Keratinocyte (primary cell): ENCODE data around the gene CCDC60. TPM values are rescaled to one million over a fixed set of nuclear protein-coding genes. Genes with fewer than 3 reads are reported as not detected.

Experiments used
- DNase-seq: peaks from one replicate; pipeline ENCODE4 v3.0.0-alpha.2; 2011; ENCODE audit warnings: low read depth, missing footprints, low spot score
- FAIRE-seq: peaks from 2 replicates; lab custom pipeline; 2011; peaks lifted over from hg19 to GRCh38; lab: Jason Lieb, UNC
- H2AFZ ChIP-seq: 2 replicates; pipeline ENCODE4 v1.6.0; 2012; ENCODE audit warnings: low read length, control low read depth, inconsistent platforms; ENCODE audit not compliant: control insufficient read depth
- H3K27ac ChIP-seq: 2 replicates; pipeline ENCODE4 v1.5.1; 2011; ENCODE audit warnings: low read length; ENCODE audit not compliant: control insufficient read depth, insufficient read depth
- H3K27me3 ChIP-seq: 3 replicates; pipeline ENCODE4 v1.6.0; 2011; ENCODE audit warnings: low read length; ENCODE audit not compliant: control insufficient read depth, insufficient read depth; ENCODE audit errors: extremely low read depth
- H3K36me3 ChIP-seq, 2 experiments: 2 replicates in 1 of 2; 3 replicates in 1 of 2; pipeline ENCODE4 v1.5.1; 2011; ENCODE audit warnings: low read length in 2 of 2, mild to moderate bottlenecking in 1 of 2; ENCODE audit not compliant: control insufficient read depth in 2 of 2, insufficient read depth in 2 of 2; ENCODE audit errors: extremely low read depth in 1 of 2
- H3K4me1 ChIP-seq: 3 replicates; pipeline ENCODE4 v1.5.1; 2011; ENCODE audit warnings: low read length; ENCODE audit not compliant: control insufficient read depth, insufficient read depth; ENCODE audit errors: extremely low read depth
- H3K4me2 ChIP-seq: 3 replicates; pipeline ENCODE4 v1.6.0; 2011; ENCODE audit warnings: low read depth, low read length; ENCODE audit not compliant: control insufficient read depth, insufficient read depth; ENCODE audit errors: extremely low read depth
- H3K4me3 ChIP-seq, 3 experiments: fragments of 200-600 bp in 1 of 3; sonication (generic) in 1 of 3; 2 replicates in 2 of 3; 3 replicates in 1 of 3; pipeline ENCODE4 v1.5.1; 2011 to 2016; ENCODE audit warnings: low read length in 3 of 3, mild to moderate bottlenecking in 3 of 3, control low read depth in 2 of 3, inconsistent platforms in 1 of 3, low read depth in 1 of 3, mixed read lengths in 1 of 3, mixed run types in 1 of 3, moderate library complexity in 1 of 3; ENCODE audit not compliant: control insufficient read depth in 2 of 3, insufficient read depth in 2 of 3; ENCODE audit errors: extremely low read depth in 1 of 3
- H3K79me2 ChIP-seq: 2 replicates; pipeline ENCODE4 v1.6.0; 2012; ENCODE audit warnings: low read length; ENCODE audit not compliant: control insufficient read depth, insufficient read depth
- H3K9ac ChIP-seq: 3 replicates; pipeline ENCODE4 v1.6.0; 2011; ENCODE audit warnings: low read length; ENCODE audit not compliant: control insufficient read depth, insufficient read depth; ENCODE audit errors: extremely low read depth
- H3K9me1 ChIP-seq: 3 replicates; pipeline ENCODE4 v1.6.0; 2011; ENCODE audit warnings: low read length; ENCODE audit not compliant: control insufficient read depth, insufficient read depth; ENCODE audit errors: extremely low read depth
- H3K9me3 ChIP-seq: 2 replicates; pipeline ENCODE4 v1.5.1; 2012; ENCODE audit warnings: low read depth, low read length; ENCODE audit not compliant: control insufficient read depth
- H4K20me1 ChIP-seq: 3 replicates; pipeline ENCODE4 v1.6.0; 2011; ENCODE audit warnings: low read length; ENCODE audit not compliant: control insufficient read depth, insufficient read depth; ENCODE audit errors: extremely low read depth
- EZH2 ChIP-seq: IDR thresholded peaks from one replicate; pipeline ENCODE4 v1.6.1; 2012; ENCODE audit warnings: inconsistent platforms, mild to moderate bottlenecking, low read length, moderate library complexity
- dilution Hi-C: fragments of 300-500 bp; cut with MboI; formaldehyde crosslinking; loops from one replicate; pipeline ENCODE4 v1.7.0; 2020; ENCODE audit warnings: low sequenced_read_pairs; ENCODE audit not compliant: extremely low pct_ligation_motif_present
- polyA plus RNA-seq, 5 experiments: library from polyadenylated mRNA; depleted of rRNA in 3 of 5; stranded (reverse) in 3 of 5; stranded (forward) in 1 of 5; unstranded in 1 of 5; fragments of >200 nt; gene quantifications; 1 replicate in 1 of 5; 2 replicates in 3 of 5; 3 replicates in 1 of 5; pipeline versions ENCODE4 v1.2.1 to v1.2.3, GENCODE V29; 2011 to 2012; ENCODE audit warnings: missing spikeins in 2 of 5, low read depth in 1 of 5, low replicate concordance in 1 of 5
- TF ChIP-seq, protein P1 (sequence below), 3 experiments: IDR thresholded peaks in 1 of 3; conservative IDR thresholded peaks in 1 of 3; optimal IDR thresholded peaks in 1 of 3; 2 replicates in 2 of 3; 3 replicates in 1 of 3; pipeline versions ENCODE3 to v1.5.1; 2011; ENCODE audit warnings: low read length in 3 of 3, mild to moderate bottlenecking in 3 of 3, moderate library complexity in 2 of 3, control low read depth in 1 of 3, inconsistent platforms in 1 of 3; ENCODE audit not compliant: insufficient read depth in 2 of 3; ENCODE audit errors: extremely low read depth in 1 of 3

CCDC60 gene
- polyA plus RNA-seq, 1 donor (not counting 4 experiments of a cell fraction or from before 2014, with no cell fraction given) = 0.09 TPM

- dilution Hi-C loops = no loop called here
- FAIRE-seq = no peak
- no peak for TF ChIP-seq EZH2
- TF ChIP-seq, protein P1, sequence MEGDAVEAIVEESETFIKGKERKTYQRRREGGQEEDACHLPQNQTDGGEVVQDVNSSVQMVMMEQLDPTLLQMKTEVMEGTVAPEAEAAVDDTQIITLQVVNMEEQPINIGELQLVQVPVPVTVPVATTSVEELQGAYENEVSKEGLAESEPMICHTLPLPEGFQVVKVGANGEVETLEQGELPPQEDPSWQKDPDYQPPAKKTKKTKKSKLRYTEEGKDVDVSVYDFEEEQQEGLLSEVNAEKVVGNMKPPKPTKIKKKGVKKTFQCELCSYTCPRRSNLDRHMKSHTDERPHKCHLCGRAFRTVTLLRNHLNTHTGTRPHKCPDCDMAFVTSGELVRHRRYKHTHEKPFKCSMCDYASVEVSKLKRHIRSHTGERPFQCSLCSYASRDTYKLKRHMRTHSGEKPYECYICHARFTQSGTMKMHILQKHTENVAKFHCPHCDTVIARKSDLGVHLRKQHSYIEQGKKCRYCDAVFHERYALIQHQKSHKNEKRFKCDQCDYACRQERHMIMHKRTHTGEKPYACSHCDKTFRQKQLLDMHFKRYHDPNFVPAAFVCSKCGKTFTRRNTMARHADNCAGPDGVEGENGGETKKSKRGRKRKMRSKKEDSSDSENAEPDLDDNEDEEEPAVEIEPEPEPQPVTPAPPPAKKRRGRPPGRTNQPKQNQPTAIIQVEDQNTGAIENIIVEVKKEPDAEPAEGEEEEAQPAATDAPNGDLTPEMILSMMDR (optimal IDR thresholded peaks at IDR 0.05 in 1 of 3, IDR thresholded peaks at IDR 0.05 in 1 of 3, conservative IDR thresholded peaks at IDR 0.05 in 1 of 3; ENCODE audit: extremely low read depth in 1 of 3, insufficient read depth in 2 of 3, low read length in 3 of 3) = no peak
- no peaks in the 10 kb centered on the region for H3K9me1 ChIP-seq
- no peak overlapping the region for H3K4me2 ChIP-seq
- no peak for DNase-seq
- H3K27ac ChIP-seq = no peak overlapping the region
- H3K9ac ChIP-seq = no peak overlapping the region
- H3K79me2 ChIP-seq = no peaks in the 10 kb centered on the region
- no peaks in the 10 kb centered on the region for H4K20me1 ChIP-seq
- H3K4me3 ChIP-seq = no peak overlapping the region
- no peaks in the 10 kb centered on the region for H3K27me3 ChIP-seq
- H2AFZ ChIP-seq = no peak overlapping the region
- no peaks in the 10 kb centered on the region for H3K4me1 ChIP-seq
- no peaks in the 10 kb centered on the region for H3K9me3 ChIP-seq
- no peaks in the 10 kb centered on the region for H3K36me3 ChIP-seq
Measured at GRCh38 chr12:119341988-119342387, 7.5 kb downstream of the CCDC60 start.

DNA sequence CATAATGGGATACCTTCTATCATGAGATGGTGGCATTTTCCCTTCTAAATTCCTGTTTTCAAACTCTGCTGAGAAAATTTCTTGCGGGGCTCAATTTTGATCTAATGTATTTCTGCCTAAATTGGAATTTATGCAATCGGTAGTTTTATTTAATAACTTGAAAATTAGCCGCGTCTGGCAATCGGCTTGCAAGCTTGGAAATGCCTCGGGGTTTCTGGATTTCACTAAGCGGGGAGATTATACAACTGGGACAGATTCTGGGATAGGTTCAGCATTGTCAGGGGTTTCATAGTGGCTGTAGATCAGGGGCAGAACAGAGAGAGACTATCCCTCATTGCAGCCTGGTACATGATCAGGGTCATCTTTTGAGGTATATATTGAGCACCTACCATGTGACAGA lies 8.6 kb downstream of the CCDC60 start:
- FAIRE-seq = no peak
- H3K36me3 ChIP-seq = no peaks in the 10 kb centered on the region
- no peaks in the 10 kb centered on the region for H3K79me2 ChIP-seq
- dilution Hi-C loops = no loop called here
- H3K4me3 ChIP-seq = no peak overlapping the region
- H2AFZ ChIP-seq = no peak overlapping the region
- no peaks in the 10 kb centered on the region for H3K27me3 ChIP-seq
- H3K9ac ChIP-seq = no peak overlapping the region
- H3K9me1 ChIP-seq = no peaks in the 10 kb centered on the region
- no peaks in the 10 kb centered on the region for H4K20me1 ChIP-seq
- TF ChIP-seq EZH2 = no peak
- TF ChIP-seq, protein P1 (optimal IDR thresholded peaks at IDR 0.05 in 1 of 3, IDR thresholded peaks at IDR 0.05 in 1 of 3, conservative IDR thresholded peaks at IDR 0.05 in 1 of 3; ENCODE audit: extremely low read depth in 1 of 3, insufficient read depth in 2 of 3, low read length in 3 of 3) = no peak
- DNase-seq = no peak
- H3K4me1 ChIP-seq = no peaks in the 10 kb centered on the region
- H3K27ac ChIP-seq = no peak overlapping the region
- no peaks in the 10 kb centered on the region for H3K9me3 ChIP-seq
- no peak overlapping the region for H3K4me2 ChIP-seq
